Measurements from ENCODE around the gene CNGB1.

- no peak for TF ChIP-seq CTCF (IDR thresholded peaks at IDR 0.05)
- no peak for TF ChIP-seq POLR2A (IDR thresholded peaks at IDR 0.05)
These were observed 11.1 kb downstream of the CNGB1 start for GRCh38 chr16:57959804-57960203.

Data from uterus (tissue), 2 donors.